Measurements from ENCODE around the gene BSN. TPM values are rescaled to one million over a fixed set of nuclear protein-coding genes. Genes with fewer than 3 reads are reported as not detected.

Gene BSN
- total and polyA plus RNA-seq, 2 donors (not counting 3 experiments of a cell fraction or from before 2014, with no cell fraction given), result 0.04 to 0.27 TPM

DNA sequence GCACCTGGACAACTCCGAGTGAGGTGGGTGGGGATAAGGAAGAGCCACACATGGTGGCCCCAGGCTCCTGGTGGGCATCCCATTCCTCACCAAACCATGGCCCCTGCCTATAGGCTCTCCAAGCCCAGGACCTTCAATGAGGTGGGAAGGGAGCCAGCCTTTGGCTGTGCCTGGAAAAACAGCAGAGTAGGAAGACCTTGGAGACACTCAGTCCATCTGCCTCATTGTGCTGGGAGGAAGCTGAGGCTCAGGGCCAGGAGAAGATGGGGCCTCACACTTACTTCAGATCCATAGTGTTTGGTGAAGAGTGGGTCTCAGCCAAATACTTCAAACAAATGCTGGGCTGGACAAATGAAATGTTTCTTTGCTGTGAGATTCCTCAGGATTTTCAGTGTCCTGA is 72.5 kb downstream of the BSN start:
- H3K27me3 ChIP-seq (ENCODE audit: control insufficient read depth in 2 of 2, insufficient read depth in 2 of 2, low read length in 2 of 2), result peaks cover 0 to 4% of the 10 kb centered on the region in 2 experiments
- H3K4me1 ChIP-seq (ENCODE audit: control insufficient read depth, extremely low read depth, insufficient read depth, low read length), result no peaks in the 10 kb centered on the region
- CTCF ChIA-PET, result no interaction called here
- no TSS peak for BruUV-seq (replicated peaks)
- H3K27ac ChIP-seq (ENCODE audit: insufficient read depth, low read depth, low read length), result no peak overlapping the region
- dilution Hi-C loops (cut with MboI; ENCODE audit: extremely low pct_ligation_motif_present, low sequenced_read_pairs), result no loop called here
- no peak overlapping the region for H3K4me3 ChIP-seq (replicated peaks in 1 of 3; ENCODE audit: insufficient read depth in 1 of 3, low read depth in 1 of 3, low read length in 3 of 3)
- H3K9me1 ChIP-seq (replicated peaks; ENCODE audit: control insufficient read depth, extremely low read depth, insufficient read depth, low read length), result no peaks in the 10 kb centered on the region
- H3K9me3 ChIP-seq (replicated peaks; ENCODE audit: control insufficient read depth, insufficient read depth, low read length), result no peaks in the 10 kb centered on the region
- POLR2A ChIA-PET, result no interaction called here
- H3K36me3 ChIP-seq (ENCODE audit: control insufficient read depth in 2 of 2, extremely low read depth in 1 of 2, insufficient read depth in 2 of 2, low read length in 2 of 2), result no peaks in the 10 kb centered on the region
- no peak overlapping the region for H2AFZ ChIP-seq (ENCODE audit: low read depth, low read length)
- no peak overlapping the region for H3K9ac ChIP-seq (replicated peaks; ENCODE audit: extremely low read depth, insufficient read depth, low read length)
- no peak for TF ChIP-seq EZH2 (IDR thresholded peaks at IDR 0.05; ENCODE audit: borderline replicate concordance, low read depth, low read length, severe bottlenecking)
- no peaks in the 10 kb centered on the region for H4K20me1 ChIP-seq (replicated peaks; ENCODE audit: control insufficient read depth, extremely low read depth, insufficient read depth, low read length)
- no peak overlapping the region for H3K4me2 ChIP-seq (ENCODE audit: insufficient read depth, low read length)
- FAIRE-seq (no peak), DNase-seq (ENCODE audit: low read depth, low spot score) (no peak)
- H3K79me2 ChIP-seq (ENCODE audit: control insufficient read depth, insufficient read depth, low read length), result no peaks in the 10 kb centered on the region
- intact Hi-C loops (cut with micrococcal nuclease), result no loop called here

DNA sequence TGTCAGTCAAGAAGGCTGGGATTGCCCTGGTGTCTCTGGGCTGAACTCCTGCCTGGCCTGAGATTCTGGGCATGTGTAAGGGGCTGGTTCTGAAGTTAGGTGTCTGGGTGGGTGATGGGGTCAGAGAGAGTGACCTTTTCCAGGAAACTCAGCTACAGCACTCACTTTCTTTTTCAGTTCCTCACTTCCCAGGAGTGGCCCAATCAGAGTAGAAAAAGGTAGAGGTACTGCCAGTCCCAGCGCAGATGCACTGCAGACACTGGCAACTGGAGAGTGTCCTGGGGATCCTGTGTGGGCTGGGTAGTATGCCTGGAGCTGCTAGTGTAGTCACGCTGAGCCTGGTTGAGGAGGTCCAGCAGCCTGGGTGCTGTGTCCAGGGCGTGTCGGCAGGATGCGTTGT is 73.4 kb downstream of the BSN start:
- intact Hi-C loops (cut with micrococcal nuclease), result no loop called here
- BruUV-seq (replicated peaks), result no TSS peak

More for the DNA sequence above, 73.4 kb downstream of the BSN start:
- Histone ChIP-seq H3K27me3 (ENCODE audit: control insufficient read depth in 2 of 2, insufficient read depth in 2 of 2, low read length in 2 of 2) (peaks cover 0 to 4% of the 10 kb centered on the region in 2 experiments), H3K9me1 (replicated peaks; ENCODE audit: control insufficient read depth, extremely low read depth, insufficient read depth, low read length) (no peaks in the 10 kb centered on the region), H3K4me1 (ENCODE audit: control insufficient read depth, extremely low read depth, insufficient read depth, low read length) (no peaks in the 10 kb centered on the region), H3K27ac (ENCODE audit: insufficient read depth, low read depth, low read length) (no peak overlapping the region), H3K9me3 (replicated peaks; ENCODE audit: control insufficient read depth, insufficient read depth, low read length) (no peaks in the 10 kb centered on the region), H3K4me2 (ENCODE audit: insufficient read depth, low read length) (no peak overlapping the region), H3K4me3 (replicated peaks in 1 of 3; ENCODE audit: insufficient read depth in 1 of 3, low read depth in 1 of 3, low read length in 3 of 3) (no peak overlapping the region), H4K20me1 (replicated peaks; ENCODE audit: control insufficient read depth, extremely low read depth, insufficient read depth, low read length) (no peaks in the 10 kb centered on the region), H3K9ac (replicated peaks; ENCODE audit: extremely low read depth, insufficient read depth, low read length) (no peak overlapping the region), H3K79me2 (ENCODE audit: control insufficient read depth, insufficient read depth, low read length) (no peaks in the 10 kb centered on the region), H3K36me3 (ENCODE audit: control insufficient read depth in 2 of 2, extremely low read depth in 1 of 2, insufficient read depth in 2 of 2, low read length in 2 of 2) (no peaks in the 10 kb centered on the region), H2AFZ (ENCODE audit: low read depth, low read length) (no peak overlapping the region)
- TF ChIP-seq GATA2 (IDR thresholded peaks at IDR 0.05; ENCODE audit: insufficient read depth, insufficient read length, low read depth, low read length) (no peak), POLR2A (IDR thresholded peaks at IDR 0.05; ENCODE audit: low read depth, low read length) (no peak), EZH2 (IDR thresholded peaks at IDR 0.05; ENCODE audit: borderline replicate concordance, low read depth, low read length, severe bottlenecking) (no peak), JUN (IDR thresholded peaks at IDR 0.05; ENCODE audit: borderline replicate concordance, insufficient read depth, insufficient read length, low read depth) (no peak), MYC (IDR thresholded peaks at IDR 0.05; ENCODE audit: low read depth, low read length) (no peak), POLR2AphosphoS5 (IDR thresholded peaks at IDR 0.05; ENCODE audit: insufficient read depth, low read depth, low read length) (no peak), CTCF (IDR thresholded peaks at IDR 0.05; ENCODE audit: extremely low read depth in 1 of 2, insufficient read depth in 1 of 2, low read depth in 1 of 2, low read length in 2 of 2) (no peak), FOS (IDR thresholded peaks at IDR 0.05; ENCODE audit: borderline replicate concordance, insufficient read depth, low read length) (no peak)
- TF ChIP-seq, protein P1, sequence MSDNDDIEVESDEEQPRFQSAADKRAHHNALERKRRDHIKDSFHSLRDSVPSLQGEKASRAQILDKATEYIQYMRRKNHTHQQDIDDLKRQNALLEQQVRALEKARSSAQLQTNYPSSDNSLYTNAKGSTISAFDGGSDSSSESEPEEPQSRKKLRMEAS (IDR thresholded peaks at IDR 0.05; ENCODE audit: insufficient read depth, insufficient read length), result no peak
- FAIRE-seq (no peak), DNase-seq (ENCODE audit: low read depth, low spot score) (no peak)
- dilution Hi-C loops (cut with MboI; ENCODE audit: extremely low pct_ligation_motif_present, low sequenced_read_pairs), result no loop called here
- POLR2A ChIA-PET, result no interaction called here
- CTCF ChIA-PET, result interaction anchor here (1.2 kb wide), 1 partner anchor 13 kb away, joined by 3 read pairs; no protein-coding TSS in a partner anchor

All from endothelial cell of umbilical vein (primary cell).